WERI-Rb-1 (cell line): ENCODE results near the gene ACAD8.

ENCODE experiments used
- DNase-seq: peaks from one replicate; pipeline ENCODE4 v3.0.0-alpha.2; 2020
- H3K27ac ChIP-seq: fragments of 250-450 bp; sonication (Bioruptor Pico); 2 replicates; pipeline ENCODE4 v1.5.1; 2020; ENCODE audit warnings: mild to moderate bottlenecking, moderate library complexity
- H3K27me3 ChIP-seq: fragments of 250-450 bp; sonication (Bioruptor Pico); 2 replicates; pipeline ENCODE4 v1.5.1; 2021; ENCODE audit warnings: mild to moderate bottlenecking, low read depth, moderate library complexity; ENCODE audit not compliant: insufficient read depth, severe bottlenecking
- H3K36me3 ChIP-seq: fragments of 250-450 bp; sonication (Bioruptor Pico); 2 replicates; pipeline ENCODE4 v1.5.1; 2020; ENCODE audit warnings: mild to moderate bottlenecking, moderate library complexity
- H3K4me3 ChIP-seq: 2 replicates; pipeline ENCODE4 v1.5.1; 2011; ENCODE audit warnings: low read depth, mild to moderate bottlenecking, control low read depth, low read length
- H3K9me3 ChIP-seq: fragments of 250-450 bp; sonication (Bioruptor Pico); 2 replicates; pipeline ENCODE4 v1.5.1; 2021; ENCODE audit warnings: mild to moderate bottlenecking, moderate library complexity; ENCODE audit not compliant: severe bottlenecking
- CTCF ChIP-seq: IDR thresholded peaks from 2 replicates; pipeline ENCODE4 v1.5.1; 2011; ENCODE audit warnings: low read depth, mild to moderate bottlenecking, control low read depth, inconsistent platforms, low read length

Gene ACAD8

GRCh38 chr11:134313379-134313778 is 60.0 kb downstream of the ACAD8 start:
- peaks cover 3% of the 10 kb centered on the region for H3K9me3 ChIP-seq
- no peak for DNase-seq
- H3K27me3 ChIP-seq = no peaks in the 10 kb centered on the region
- no peak for TF ChIP-seq CTCF
- H3K27ac ChIP-seq = no peak overlapping the region
- no peaks in the 10 kb centered on the region for H3K36me3 ChIP-seq
- no peak overlapping the region for H3K4me3 ChIP-seq

GRCh38 chr11:134313821-134314607 is 60.6 kb downstream of the ACAD8 start:
- no peaks in the 10 kb centered on the region for H3K36me3 ChIP-seq
- 0 out of 2 replicates have a peak, but pooled peaks have one; percentile 6 for TF ChIP-seq CTCF
- DNase-seq = no peak
- peaks cover 3% of the 10 kb centered on the region for H3K9me3 ChIP-seq
- no peaks in the 10 kb centered on the region for H3K27me3 ChIP-seq
- H3K4me3 ChIP-seq = no peak overlapping the region
- no peak overlapping the region for H3K27ac ChIP-seq
